ENCODE measurements around the gene OTULINL. TPM values are rescaled to one million over a fixed set of nuclear protein-coding genes. Genes with fewer than 3 reads are reported as not detected.

The OTULINL gene
- total and polyA plus RNA-seq, 2 donors (not counting 1 experiment from before 2014, with no cell fraction given), result 0.17 to 2.4 TPM

- Histone ChIP-seq H3K4me3 (replicated peaks in 1 of 4; ENCODE audit: control extremely low read depth in 1 of 4, insufficient read depth in 1 of 4, low read depth in 3 of 4, low read length in 4 of 4) (no peak overlapping the region), H3K79me2 (ENCODE audit: control insufficient read depth, insufficient read depth, low read length) (no peaks in the 10 kb centered on the region), H4K20me1 (ENCODE audit: control insufficient read depth, extremely low read depth, insufficient read depth, low read length) (no peaks in the 10 kb centered on the region), H2AFZ (ENCODE audit: low read length) (no peak overlapping the region), H3K4me1 (ENCODE audit: control insufficient read depth, extremely low read depth, insufficient read depth, low read length) (no peaks in the 10 kb centered on the region), H3K4me2 (ENCODE audit: extremely low read depth, insufficient read depth, low read length) (no peak overlapping the region), H3K27me3 (ENCODE audit: control insufficient read depth, insufficient read depth, low read length) (peaks cover 2% of the 10 kb centered on the region), H3K27ac (ENCODE audit: insufficient read depth, low read length) (no peak overlapping the region), H3K9ac (ENCODE audit: insufficient read depth, low read length) (no peak overlapping the region), H3K9me3 (ENCODE audit: control insufficient read depth, insufficient read depth, low read depth, low read length) (no peaks in the 10 kb centered on the region), H3K36me3 (ENCODE audit: control insufficient read depth, insufficient read depth, low read length) (no peaks in the 10 kb centered on the region)
- TF ChIP-seq, protein P1, sequence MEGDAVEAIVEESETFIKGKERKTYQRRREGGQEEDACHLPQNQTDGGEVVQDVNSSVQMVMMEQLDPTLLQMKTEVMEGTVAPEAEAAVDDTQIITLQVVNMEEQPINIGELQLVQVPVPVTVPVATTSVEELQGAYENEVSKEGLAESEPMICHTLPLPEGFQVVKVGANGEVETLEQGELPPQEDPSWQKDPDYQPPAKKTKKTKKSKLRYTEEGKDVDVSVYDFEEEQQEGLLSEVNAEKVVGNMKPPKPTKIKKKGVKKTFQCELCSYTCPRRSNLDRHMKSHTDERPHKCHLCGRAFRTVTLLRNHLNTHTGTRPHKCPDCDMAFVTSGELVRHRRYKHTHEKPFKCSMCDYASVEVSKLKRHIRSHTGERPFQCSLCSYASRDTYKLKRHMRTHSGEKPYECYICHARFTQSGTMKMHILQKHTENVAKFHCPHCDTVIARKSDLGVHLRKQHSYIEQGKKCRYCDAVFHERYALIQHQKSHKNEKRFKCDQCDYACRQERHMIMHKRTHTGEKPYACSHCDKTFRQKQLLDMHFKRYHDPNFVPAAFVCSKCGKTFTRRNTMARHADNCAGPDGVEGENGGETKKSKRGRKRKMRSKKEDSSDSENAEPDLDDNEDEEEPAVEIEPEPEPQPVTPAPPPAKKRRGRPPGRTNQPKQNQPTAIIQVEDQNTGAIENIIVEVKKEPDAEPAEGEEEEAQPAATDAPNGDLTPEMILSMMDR (conservative IDR thresholded peaks at IDR 0.05 in 1 of 2, IDR thresholded peaks at IDR 0.05 in 1 of 2; ENCODE audit: low read depth in 1 of 2, low read length in 2 of 2), result no peak
- no peak for TF ChIP-seq EZH2 (IDR thresholded peaks at IDR 0.05; ENCODE audit: low read length, missing control alignments)
- no peak for DNase-seq (ENCODE audit: low read depth in 2 of 2)
Observed at GRCh38 chr5:14640765-14641164, 59.2 kb downstream of the OTULINL start.

DNA sequence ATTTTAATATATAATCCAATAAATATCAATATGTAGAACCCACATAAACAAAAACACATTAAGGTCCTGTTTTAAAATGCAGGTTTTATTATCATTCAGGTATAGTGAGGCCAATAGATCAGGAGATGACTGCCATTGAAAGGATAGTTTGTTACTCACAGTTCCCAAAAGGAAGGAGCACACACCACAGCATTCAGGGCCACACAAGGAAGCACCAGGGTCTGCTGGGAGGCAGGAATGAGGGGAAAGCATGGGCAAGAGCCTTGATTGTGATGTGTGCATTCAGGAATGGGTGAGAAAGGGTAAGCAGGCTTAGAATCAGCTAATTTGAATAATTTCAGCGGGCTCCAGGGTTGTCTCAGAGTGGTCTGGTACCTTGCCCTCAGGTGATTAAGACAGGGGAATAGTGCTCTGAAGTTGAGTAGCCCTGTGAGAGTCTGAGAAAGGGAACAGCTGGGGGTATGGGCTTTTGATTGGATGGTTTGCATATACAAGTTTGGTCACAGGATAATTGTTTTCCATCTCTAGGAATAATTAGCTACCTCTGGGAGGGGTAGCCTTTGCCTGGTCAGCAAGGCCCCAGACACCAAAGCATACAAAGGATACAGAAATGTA lies 63.1 kb downstream of the OTULINL start:
- H3K4me1 ChIP-seq (ENCODE audit: control insufficient read depth, extremely low read depth, insufficient read depth, low read length), result peaks cover 2% of the 10 kb centered on the region
- no peak overlapping the region for H3K27ac ChIP-seq (ENCODE audit: insufficient read depth, low read length)
- no peak for DNase-seq (ENCODE audit: low read depth in 2 of 2)
- no peak overlapping the region for H2AFZ ChIP-seq (ENCODE audit: low read length)
- no peak overlapping the region for H3K9ac ChIP-seq (ENCODE audit: insufficient read depth, low read length)
- H3K79me2 ChIP-seq (ENCODE audit: control insufficient read depth, insufficient read depth, low read length), result no peaks in the 10 kb centered on the region
- peaks cover 2% of the 10 kb centered on the region for H3K27me3 ChIP-seq (ENCODE audit: control insufficient read depth, insufficient read depth, low read length)
- no peaks in the 10 kb centered on the region for H3K9me3 ChIP-seq (ENCODE audit: control insufficient read depth, insufficient read depth, low read depth, low read length)
- H3K36me3 ChIP-seq (ENCODE audit: control insufficient read depth, insufficient read depth, low read length), result no peaks in the 10 kb centered on the region
- no peak overlapping the region for H3K4me3 ChIP-seq (replicated peaks in 1 of 4; ENCODE audit: control extremely low read depth in 1 of 4, insufficient read depth in 1 of 4, low read depth in 3 of 4, low read length in 4 of 4)
- H4K20me1 ChIP-seq (ENCODE audit: control insufficient read depth, extremely low read depth, insufficient read depth, low read length), result no peaks in the 10 kb centered on the region
- no peak overlapping the region for H3K4me2 ChIP-seq (ENCODE audit: extremely low read depth, insufficient read depth, low read length)
- TF ChIP-seq EZH2 (IDR thresholded peaks at IDR 0.05; ENCODE audit: low read length, missing control alignments), result no peak
- TF ChIP-seq, protein P1 (conservative IDR thresholded peaks at IDR 0.05 in 1 of 2, IDR thresholded peaks at IDR 0.05 in 1 of 2; ENCODE audit: low read depth in 1 of 2, low read length in 2 of 2), result no peak

- Histone ChIP-seq H3K36me3 (ENCODE audit: control insufficient read depth, insufficient read depth, low read length) (no peaks in the 10 kb centered on the region), H3K27me3 (ENCODE audit: control insufficient read depth, insufficient read depth, low read length) (no peaks in the 10 kb centered on the region), H2AFZ (ENCODE audit: low read length) (no peak overlapping the region), H3K9me3 (ENCODE audit: control insufficient read depth, insufficient read depth, low read depth, low read length) (no peaks in the 10 kb centered on the region), H3K4me3 (replicated peaks in 1 of 4; ENCODE audit: control extremely low read depth in 1 of 4, insufficient read depth in 1 of 4, low read depth in 3 of 4, low read length in 4 of 4) (no peak overlapping the region), H3K4me1 (ENCODE audit: control insufficient read depth, extremely low read depth, insufficient read depth, low read length) (peaks cover 2% of the 10 kb centered on the region), H3K79me2 (ENCODE audit: control insufficient read depth, insufficient read depth, low read length) (no peaks in the 10 kb centered on the region), H4K20me1 (ENCODE audit: control insufficient read depth, extremely low read depth, insufficient read depth, low read length) (no peaks in the 10 kb centered on the region), H3K9ac (ENCODE audit: insufficient read depth, low read length) (no peak overlapping the region), H3K27ac (ENCODE audit: insufficient read depth, low read length) (no peak overlapping the region), H3K4me2 (ENCODE audit: extremely low read depth, insufficient read depth, low read length) (no peak overlapping the region)
- DNase-seq (ENCODE audit: low read depth in 2 of 2), result no peak
- TF ChIP-seq EZH2 (IDR thresholded peaks at IDR 0.05; ENCODE audit: low read length, missing control alignments), result no peak
- TF ChIP-seq, protein P1 (conservative IDR thresholded peaks at IDR 0.05 in 1 of 2, IDR thresholded peaks at IDR 0.05 in 1 of 2; ENCODE audit: low read depth in 1 of 2, low read length in 2 of 2), result no peak
Observed at GRCh38 chr5:14650052-14650451, 68.5 kb downstream of the OTULINL start.

Data from fibroblast of lung (primary cell).